GM23338 (cell line): Measurements from ENCODE around the gene GMPS. TPM values are rescaled to one million over a fixed set of nuclear protein-coding genes. Genes with fewer than 3 reads are reported as not detected.

Experiments
- polyA plus RNA-seq: library from polyadenylated mRNA; unstranded; fragments of >200 nt; fragmentation: Nextera tagmentation; extraction: Ambion mirVana; gene quantifications from 2 replicates; pipeline ENCODE4 v1.2.1, GENCODE V29; 2016
- total RNA-seq: library from RNA; depleted of rRNA; stranded (reverse); fragments of >200 nt; shearing (Covaris generic); gene quantifications from 2 replicates; pipeline ENCODE4 v1.2.3, GENCODE V29; 2014; rRNA removed

Gene GMPS
- total and polyA plus RNA-seq, 2 experiments from 2014 or later, result 72.0 to 145 TPM

Other genes with a start within 250 kb of the GMPS start
- gene PLCH1, start 125.6 kb upstream of the GMPS start, total RNA-seq, result 24.4 and 25.3 TPM in 2 replicates
- 7.1 and 8.1 TPM in 2 replicates for gene PLCH1, start 125.6 kb upstream of the GMPS start, polyA plus RNA-seq
- gene C3orf33, start 64.4 kb upstream of the GMPS start, total RNA-seq, result 3.5 and 7.4 TPM in 2 replicates
- gene C3orf33, start 64.4 kb upstream of the GMPS start, polyA plus RNA-seq, result 4.7 and 5.3 TPM in 2 replicates
- 33.5 and 41.0 TPM in 2 replicates for gene SLC33A1, start 16.2 kb upstream of the GMPS start, total RNA-seq
- gene SLC33A1, start 16.2 kb upstream of the GMPS start, polyA plus RNA-seq, result 9.9 and 12.5 TPM in 2 replicates
- 0.08 and 0.69 TPM in 2 replicates for gene KCNAB1, start 249.9 kb downstream of the GMPS start, total RNA-seq
- 1.3 and 2.6 TPM in 2 replicates for gene KCNAB1, start 249.9 kb downstream of the GMPS start, polyA plus RNA-seq